Measurements from ENCODE around the gene RIBC2.

DNA sequence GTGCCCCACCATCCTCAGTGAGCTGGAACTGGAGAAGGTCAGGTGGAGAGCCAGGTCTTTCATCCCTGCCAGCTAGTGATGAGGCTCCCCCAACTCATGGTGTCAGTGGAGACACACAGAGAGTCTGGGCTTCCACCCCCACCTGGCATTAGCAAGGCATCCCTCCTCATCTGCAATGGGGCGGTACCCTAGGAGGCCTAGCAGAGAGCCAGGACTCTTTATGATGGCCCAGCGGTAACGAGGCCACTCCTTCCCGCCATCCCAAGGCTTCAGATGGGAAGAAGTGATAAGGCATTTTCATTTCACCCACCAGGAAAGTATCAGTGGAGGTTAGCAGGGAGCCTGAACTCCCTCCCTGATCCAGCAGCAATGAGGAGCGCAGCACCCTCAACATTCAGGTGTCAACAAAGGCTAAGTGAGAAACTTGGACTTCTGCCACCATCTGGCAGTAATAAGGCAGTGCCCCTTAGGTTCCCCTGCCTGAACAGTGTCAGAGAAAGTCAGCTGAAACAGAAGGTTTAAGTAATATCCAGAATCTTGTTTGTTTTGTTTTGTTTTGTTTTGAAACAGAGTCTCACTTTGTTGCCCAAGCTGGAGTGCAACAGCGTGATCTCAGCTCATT is 48.7 kb downstream of the RIBC2 start:
- no peak for TF ChIP-seq CTCF (IDR thresholded peaks at IDR 0.05)
- TF ChIP-seq POLR2A (IDR thresholded peaks at IDR 0.05): no peak
